Muscle layer of colon (tissue), 2 donors: ENCODE results near the gene GPD1L.

Source experiments
- H3K27ac ChIP-seq: one replicate; pipeline ENCODE4 v1.7.0; 2013; ENCODE audit warnings: low read depth, mild to moderate bottlenecking, low read length, moderate library complexity
- H3K27me3 ChIP-seq, 2 donors: one replicate each; pipeline ENCODE4 v1.7.0; 2013; ENCODE audit warnings: low read length in 2 of 2, mild to moderate bottlenecking in 2 of 2; ENCODE audit not compliant: insufficient read depth in 2 of 2, control insufficient read depth in 1 of 2
- H3K36me3 ChIP-seq: one replicate; pipeline ENCODE4 v1.7.0; 2013; ENCODE audit warnings: mild to moderate bottlenecking, low read length; ENCODE audit not compliant: insufficient read depth
- H3K4me1 ChIP-seq: one replicate; pipeline ENCODE4 v1.7.0; 2013; ENCODE audit warnings: mild to moderate bottlenecking, low read length; ENCODE audit not compliant: insufficient read depth
- H3K4me3 ChIP-seq, 2 donors: one replicate each; pipeline ENCODE4 v1.7.0; 2013; ENCODE audit warnings: low read length in 2 of 2, low read depth in 1 of 2, mild to moderate bottlenecking in 1 of 2, moderate library complexity in 1 of 2
- H3K9ac ChIP-seq: one replicate; pipeline ENCODE4 v1.7.0; 2013; ENCODE audit warnings: low read length
- H3K9me3 ChIP-seq: one replicate; pipeline ENCODE4 v1.7.0; 2013; ENCODE audit warnings: mild to moderate bottlenecking, low read length
- donor health status: abdominal sarcoma.
- donor health status: Adenocarcinoma of cecum.

The GPD1L gene

DNA sequence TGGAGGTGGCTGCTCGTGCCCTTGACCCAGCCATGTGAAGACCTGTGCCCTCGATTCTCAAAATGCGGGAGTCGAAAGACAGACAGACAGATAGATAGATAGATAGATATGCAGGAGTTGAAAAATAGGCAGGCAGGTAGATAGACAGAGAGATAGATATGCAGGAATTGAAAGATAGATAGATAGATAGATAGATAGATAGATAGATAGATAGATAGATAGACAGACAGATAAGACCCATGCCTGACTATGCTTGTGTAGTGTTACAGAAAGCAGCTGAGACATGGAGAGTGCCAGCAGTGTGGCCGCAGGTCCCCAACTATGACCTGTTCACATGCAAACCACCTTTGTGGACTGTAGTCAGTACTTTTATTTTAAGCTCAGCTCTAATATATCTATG is 17.2 kb downstream of the GPD1L start:
- H3K27me3 ChIP-seq: no peaks in the 10 kb centered on the region
- no peaks in the 10 kb centered on the region for H3K9me3 ChIP-seq
- H3K4me3 ChIP-seq: no peak overlapping the region
- no peaks in the 10 kb centered on the region for H3K4me1 ChIP-seq
- H3K27ac ChIP-seq: no peak overlapping the region
- no peak overlapping the region for H3K9ac ChIP-seq
- no peaks in the 10 kb centered on the region for H3K36me3 ChIP-seq

DNA sequence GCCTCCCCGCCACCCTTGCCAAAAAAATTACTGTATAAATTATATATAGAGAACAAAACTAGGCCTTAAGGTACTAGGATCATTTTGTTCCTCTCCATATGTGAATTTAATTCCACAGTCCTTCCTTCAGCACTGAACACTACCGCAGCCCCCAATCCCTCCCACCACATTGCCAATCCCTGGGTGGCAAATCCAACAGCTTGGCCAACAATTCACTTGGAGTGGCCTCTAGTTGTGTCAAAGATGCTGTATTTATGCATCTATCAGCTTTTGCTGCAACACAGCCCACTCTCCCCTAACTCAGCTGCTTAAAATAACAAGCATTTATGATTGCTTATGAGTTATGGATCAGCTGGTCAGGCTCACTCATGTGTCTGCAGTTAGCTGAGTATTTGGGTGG is 18.6 kb downstream of the GPD1L start:
- Histone ChIP-seq H3K36me3 (no peaks in the 10 kb centered on the region), H3K4me3 (no peak overlapping the region), H3K9me3 (no peaks in the 10 kb centered on the region), H3K4me1 (no peaks in the 10 kb centered on the region), H3K27me3 (no peaks in the 10 kb centered on the region), H3K9ac (no peak overlapping the region), H3K27ac (no peak overlapping the region)

DNA sequence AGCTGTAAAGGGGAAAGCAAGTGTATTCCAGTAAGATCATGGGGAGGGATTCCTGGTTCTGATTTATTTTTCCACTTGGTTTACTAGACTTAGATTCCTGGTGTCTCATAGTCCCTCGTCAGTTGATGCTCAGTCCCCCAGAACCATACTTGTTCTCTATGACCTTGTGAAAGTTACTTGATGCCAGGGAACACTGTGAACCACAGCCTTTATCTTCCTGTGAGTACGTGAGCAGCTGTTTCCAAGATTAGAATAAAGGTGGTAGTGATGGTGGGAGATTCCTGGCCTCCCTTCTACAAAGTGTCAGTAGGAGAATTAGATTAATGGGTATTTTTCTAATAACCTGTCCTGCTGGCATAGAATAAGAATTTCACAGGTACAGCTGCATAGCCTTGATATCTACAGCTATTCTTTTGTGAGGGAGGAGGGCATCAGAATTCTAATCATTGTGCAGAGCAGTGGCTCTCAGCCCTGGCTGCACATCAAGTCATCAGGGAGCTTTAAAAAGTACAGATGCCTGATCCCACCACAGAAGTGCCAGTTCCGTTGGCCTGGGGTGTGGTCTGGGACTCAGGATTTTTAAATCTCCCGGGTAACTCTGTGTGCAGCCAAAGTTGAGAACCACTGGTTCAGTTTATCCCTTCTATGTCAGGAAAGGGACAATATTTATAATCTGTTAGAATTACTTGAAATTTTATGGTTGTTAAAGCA is 20.0 kb downstream of the GPD1L start:
- Histone ChIP-seq H3K36me3 (no peaks in the 10 kb centered on the region), H3K4me1 (no peaks in the 10 kb centered on the region), H3K27ac (no peak overlapping the region), H3K9ac (no peak overlapping the region), H3K27me3 (no peaks in the 10 kb centered on the region), H3K9me3 (no peaks in the 10 kb centered on the region), H3K4me3 (no peak overlapping the region)

DNA sequence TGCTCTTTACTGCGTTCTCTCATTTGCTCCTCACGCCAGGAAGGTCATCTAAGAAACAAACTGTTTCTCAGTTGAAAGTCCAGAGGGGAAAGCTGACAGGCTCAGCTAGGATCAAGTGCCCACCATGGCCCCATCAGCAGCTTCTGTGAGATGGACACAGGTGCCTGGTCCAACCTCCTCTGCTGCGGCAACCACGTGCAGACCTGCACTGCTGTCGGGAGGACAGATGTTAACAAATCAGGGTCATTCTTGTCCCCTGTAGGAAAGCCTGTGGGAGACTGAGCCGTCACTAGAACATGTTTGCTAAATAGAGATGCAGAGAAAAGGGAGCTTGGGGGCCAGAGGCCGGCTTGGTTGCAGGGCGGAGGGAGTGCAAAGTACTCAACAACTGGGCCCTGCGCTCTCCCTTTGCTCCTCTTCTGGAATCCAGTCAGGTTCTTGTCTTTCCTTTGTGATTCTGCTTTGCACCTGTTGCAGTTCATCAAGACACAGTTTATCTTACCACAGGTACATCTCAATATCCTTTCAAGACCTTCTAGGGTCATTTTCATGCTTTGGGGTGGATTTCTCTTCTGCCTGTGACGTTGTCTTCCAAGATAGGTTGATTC is 20.9 kb downstream of the GPD1L start:
- Histone ChIP-seq H3K4me1 (no peaks in the 10 kb centered on the region), H3K36me3 (no peaks in the 10 kb centered on the region), H3K27me3 (no peaks in the 10 kb centered on the region), H3K9ac (no peak overlapping the region), H3K4me3 (no peak overlapping the region), H3K27ac (no peak overlapping the region), H3K9me3 (no peaks in the 10 kb centered on the region)

DNA sequence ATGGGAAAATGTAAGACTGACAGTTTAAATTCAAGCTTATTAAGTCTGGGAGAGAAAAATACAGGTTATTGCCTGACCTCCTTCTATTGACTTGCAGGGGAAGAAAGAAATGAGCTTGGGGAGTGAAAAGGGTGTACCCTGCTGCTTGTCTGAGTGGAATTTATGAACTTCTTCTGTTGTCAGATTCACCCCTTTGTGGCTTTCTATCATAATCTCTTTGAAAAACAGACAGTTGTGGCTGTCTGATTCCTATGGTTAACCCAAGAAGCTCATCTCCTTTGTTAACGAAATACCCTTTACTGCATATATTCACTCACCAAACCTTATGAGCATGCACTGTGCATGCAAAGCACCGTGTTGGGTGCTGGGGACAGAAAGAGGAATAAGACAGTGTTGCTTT is 22.5 kb downstream of the GPD1L start:
- no peaks in the 10 kb centered on the region for H3K36me3 ChIP-seq
- no peak overlapping the region for H3K27ac ChIP-seq
- H3K9ac ChIP-seq: no peak overlapping the region
- H3K9me3 ChIP-seq: no peaks in the 10 kb centered on the region
- H3K27me3 ChIP-seq: no peaks in the 10 kb centered on the region
- H3K4me3 ChIP-seq: no peak overlapping the region
- H3K4me1 ChIP-seq: no peaks in the 10 kb centered on the region

DNA sequence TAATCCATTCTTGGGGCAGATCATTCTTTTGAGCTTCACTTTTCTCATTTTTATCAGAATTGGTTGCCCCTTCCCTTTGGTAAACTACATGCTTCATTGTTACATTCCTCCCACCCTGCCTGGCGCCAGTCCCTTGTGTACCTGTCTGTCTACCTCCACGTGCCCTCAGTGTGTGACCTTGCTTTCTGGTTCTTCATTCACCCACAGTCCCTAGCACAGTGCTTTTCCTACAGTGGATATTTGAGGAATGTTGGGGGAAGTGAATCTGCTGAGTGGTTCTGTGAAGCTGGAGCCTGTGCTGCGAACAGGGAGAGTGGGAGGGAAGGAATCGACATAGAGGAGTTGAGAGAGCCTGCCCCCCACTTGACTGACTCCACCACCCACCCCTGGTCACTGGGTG is 23.4 kb downstream of the GPD1L start:
- H3K4me1 ChIP-seq: no peaks in the 10 kb centered on the region
- no peak overlapping the region for H3K4me3 ChIP-seq
- no peaks in the 10 kb centered on the region for H3K9me3 ChIP-seq
- H3K27ac ChIP-seq: no peak overlapping the region
- H3K9ac ChIP-seq: no peak overlapping the region
- H3K27me3 ChIP-seq: no peaks in the 10 kb centered on the region
- no peaks in the 10 kb centered on the region for H3K36me3 ChIP-seq

DNA sequence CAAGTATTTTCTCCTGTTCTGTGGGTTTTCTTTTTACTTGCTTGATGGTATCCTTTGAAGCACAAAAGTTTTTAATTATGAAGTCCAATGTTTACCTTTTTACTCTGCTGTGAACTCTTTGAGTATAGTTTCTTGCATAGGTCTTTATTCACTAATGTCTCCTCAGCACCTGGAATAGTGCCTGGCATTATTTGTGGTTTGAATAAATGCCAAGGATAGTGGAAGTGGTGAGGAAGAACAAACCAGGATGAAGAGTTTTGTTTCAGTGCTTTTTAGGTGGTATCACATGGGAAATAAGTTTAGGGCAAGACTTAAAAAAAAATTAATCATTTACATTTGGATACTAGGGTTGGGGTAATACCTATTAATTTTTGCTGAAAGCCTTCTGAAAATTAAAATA is 25.7 kb downstream of the GPD1L start:
- Histone ChIP-seq H3K27ac (no peak overlapping the region), H3K27me3 (no peaks in the 10 kb centered on the region), H3K4me1 (no peaks in the 10 kb centered on the region), H3K4me3 (no peak overlapping the region), H3K9me3 (no peaks in the 10 kb centered on the region), H3K36me3 (no peaks in the 10 kb centered on the region), H3K9ac (no peak overlapping the region)

DNA sequence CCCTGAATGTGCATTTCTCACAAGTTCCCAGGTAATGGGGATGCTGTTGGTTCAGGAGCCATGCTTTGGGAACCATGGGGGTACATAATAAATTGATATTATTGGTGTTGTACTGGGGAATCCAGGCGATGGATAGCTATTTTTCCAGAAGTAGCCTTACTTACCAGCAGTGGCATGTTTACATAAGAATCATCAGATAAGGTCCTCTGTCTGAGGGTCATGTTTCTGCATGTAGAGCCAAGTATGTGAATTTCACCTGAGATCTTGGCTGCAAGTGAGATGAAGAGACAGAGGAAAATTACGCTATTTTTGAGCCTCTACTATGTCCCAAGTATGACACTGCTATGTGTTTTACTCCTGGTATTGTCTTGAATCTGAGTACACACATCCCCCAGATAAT is 26.3 kb downstream of the GPD1L start:
- H3K27me3 ChIP-seq: no peaks in the 10 kb centered on the region
- no peak overlapping the region for H3K27ac ChIP-seq
- H3K9ac ChIP-seq: no peak overlapping the region
- no peaks in the 10 kb centered on the region for H3K4me1 ChIP-seq
- H3K36me3 ChIP-seq: no peaks in the 10 kb centered on the region
- H3K4me3 ChIP-seq: no peak overlapping the region
- H3K9me3 ChIP-seq: no peaks in the 10 kb centered on the region

DNA sequence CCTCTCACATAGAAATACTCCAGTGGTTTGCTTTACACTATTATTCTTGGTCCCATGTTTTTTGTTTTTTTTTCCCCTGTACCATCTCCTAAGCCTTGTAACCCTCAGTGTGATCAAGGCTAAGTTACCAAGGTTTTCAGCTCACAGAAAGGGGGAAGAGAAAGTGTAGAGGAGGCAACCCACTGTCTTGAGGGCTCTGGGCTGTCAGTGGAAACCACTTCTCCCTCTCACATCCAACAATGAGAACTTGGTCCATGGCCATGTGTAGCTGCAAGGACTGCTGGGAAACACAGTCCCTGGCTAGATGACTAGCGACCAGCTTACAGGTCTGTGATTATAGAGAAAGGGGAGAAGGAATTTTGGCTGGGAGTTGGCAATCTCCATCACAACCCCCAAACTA is 30.3 kb downstream of the GPD1L start:
- no peaks in the 10 kb centered on the region for H3K36me3 ChIP-seq
- no peak overlapping the region for H3K27ac ChIP-seq
- H3K4me3 ChIP-seq: no peak overlapping the region
- no peaks in the 10 kb centered on the region for H3K9me3 ChIP-seq
- no peak overlapping the region for H3K9ac ChIP-seq
- H3K4me1 ChIP-seq: no peaks in the 10 kb centered on the region
- H3K27me3 ChIP-seq: no peaks in the 10 kb centered on the region

DNA sequence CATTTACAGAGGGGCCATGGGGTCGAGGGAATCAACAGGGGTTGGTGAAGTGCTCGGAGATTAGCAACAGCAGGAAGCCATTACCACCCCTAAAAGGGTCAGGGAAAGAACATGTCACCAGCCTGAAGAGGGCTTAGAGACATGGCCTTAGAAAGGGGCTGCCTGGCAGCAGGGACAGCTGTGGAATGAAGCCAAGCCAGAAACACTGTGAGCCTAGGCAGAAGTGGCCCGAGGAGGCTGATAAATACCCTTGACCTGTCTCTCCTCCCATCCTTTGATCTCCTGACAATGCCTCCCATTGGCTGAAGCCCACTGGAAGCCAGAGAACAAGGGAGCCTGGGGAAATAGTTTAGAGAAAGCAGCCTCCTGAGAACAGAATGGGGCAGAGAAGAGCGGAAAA is 31.4 kb downstream of the GPD1L start:
- no peaks in the 10 kb centered on the region for H3K36me3 ChIP-seq

DNA sequence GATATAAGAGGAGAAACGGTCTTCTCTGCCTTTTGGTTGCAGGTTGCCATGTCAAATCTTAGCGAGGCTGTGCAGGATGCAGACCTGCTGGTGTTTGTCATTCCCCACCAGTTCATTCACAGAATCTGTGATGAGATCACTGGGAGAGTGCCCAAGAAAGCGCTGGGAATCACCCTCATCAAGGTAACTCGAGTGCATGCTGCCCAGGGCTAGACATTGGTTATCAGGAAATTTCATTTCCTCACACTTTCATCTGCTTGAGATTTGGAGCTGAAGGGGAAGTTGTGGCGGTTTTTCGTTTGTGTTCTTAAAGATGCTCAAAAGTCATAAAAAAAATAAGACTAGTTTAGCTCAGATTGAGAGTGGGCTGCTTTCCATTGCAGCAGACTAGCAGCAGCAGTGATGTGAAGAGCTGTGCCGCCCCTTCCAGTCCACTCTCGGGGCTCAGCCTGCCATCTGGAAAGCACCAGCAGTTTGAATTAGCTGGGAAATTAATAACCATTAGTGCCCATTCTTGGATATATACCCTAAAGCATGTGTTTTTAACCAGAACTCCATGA is 32.2 kb downstream of the GPD1L start:
- Histone ChIP-seq H3K9ac (no peak overlapping the region), H3K4me3 (no peak overlapping the region), H3K36me3 (no peaks in the 10 kb centered on the region), H3K27ac (no peak overlapping the region), H3K9me3 (no peaks in the 10 kb centered on the region), H3K27me3 (no peaks in the 10 kb centered on the region), H3K4me1 (no peaks in the 10 kb centered on the region)

More for the DNA sequence above, 31.4 kb downstream of the GPD1L start:
- Histone ChIP-seq H3K9me3 (no peaks in the 10 kb centered on the region), H3K27ac (no peak overlapping the region), H3K27me3 (no peaks in the 10 kb centered on the region), H3K9ac (no peak overlapping the region), H3K4me1 (no peaks in the 10 kb centered on the region), H3K4me3 (no peak overlapping the region)

DNA sequence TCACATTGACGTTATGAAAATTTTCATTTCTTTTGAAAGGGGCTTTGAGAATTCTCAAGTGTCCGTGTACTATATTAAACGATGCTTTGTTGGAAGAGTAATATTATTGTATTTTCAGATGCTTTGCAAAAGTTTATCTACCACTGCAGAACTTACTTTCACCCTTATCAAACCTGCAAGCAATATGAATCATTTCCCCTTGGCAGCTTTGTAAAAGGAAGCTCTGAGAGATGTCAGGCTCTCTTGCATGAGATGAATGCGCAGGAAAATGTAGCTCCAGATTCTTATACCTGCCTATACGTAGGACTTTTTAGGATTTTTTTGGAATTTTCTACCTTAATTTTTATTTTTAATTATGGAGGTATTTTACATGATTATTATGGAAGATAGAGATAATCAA is 34.5 kb downstream of the GPD1L start:
- H3K9me3 ChIP-seq: no peaks in the 10 kb centered on the region
- H3K9ac ChIP-seq: no peak overlapping the region
- no peak overlapping the region for H3K4me3 ChIP-seq
- H3K4me1 ChIP-seq: no peaks in the 10 kb centered on the region
- H3K27me3 ChIP-seq: no peaks in the 10 kb centered on the region
- H3K36me3 ChIP-seq: no peaks in the 10 kb centered on the region
- no peak overlapping the region for H3K27ac ChIP-seq
